GM21423 (cell line): Measurements from ENCODE around the gene SERPINA5.
"Not testable (repeated sequence)": the region's sequence is repeated elsewhere in the genome, so short reads cannot be mapped to it uniquely, and the experiment has no call there.

Experiments
- ATAC-seq: cut with Tn5 transposase; IDR thresholded peaks from one replicate; pipeline ENCODE4 v1.9.1; 2021; ENCODE audit warnings: mild to moderate bottlenecking, moderate library complexity; ENCODE audit not compliant: unreplicated experiment

Gene SERPINA5

GRCh38 chr14:94573475-94574277 is 7.5 kb upstream of the SERPINA5 start:
- ATAC-seq = no peak

- no peak for ATAC-seq
These were observed 6.9 kb upstream of the SERPINA5 start for GRCh38 chr14:94574336-94574735.

GRCh38 chr14:94575730-94576585 is 5.3 kb upstream of the SERPINA5 start:
- no peak for ATAC-seq

- ATAC-seq = not testable (repeated sequence)
These were observed 3.8 kb upstream of the SERPINA5 start for GRCh38 chr14:94577472-94577871.

- no peak for ATAC-seq
These were observed 2.5 kb upstream of the SERPINA5 start for GRCh38 chr14:94578712-94579111.

GRCh38 chr14:94582199-94582750 is 1.0 kb downstream of the SERPINA5 start:
- no peak for ATAC-seq

- ATAC-seq = no peak
These were observed 1.6 kb downstream of the SERPINA5 start for GRCh38 chr14:94582851-94583250.

GRCh38 chr14:94583557-94583956 is 2.3 kb downstream of the SERPINA5 start:
- ATAC-seq = no peak

GRCh38 chr14:94584591-94585280 is 3.5 kb downstream of the SERPINA5 start:
- ATAC-seq = no peak

- no peak for ATAC-seq
These were observed 5.4 kb downstream of the SERPINA5 start for GRCh38 chr14:94586635-94587034.

- no peak for ATAC-seq
These were observed 7.1 kb downstream of the SERPINA5 start for GRCh38 chr14:94588311-94588710.

- no peak for ATAC-seq
These were observed 9.8 kb downstream of the SERPINA5 start for GRCh38 chr14:94591073-94591472.

- ATAC-seq = no peak
These were observed 10.6 kb downstream of the SERPINA5 start for GRCh38 chr14:94591871-94592270.

- ATAC-seq = no peak
These were observed 11.2 kb downstream of the SERPINA5 start for GRCh38 chr14:94592457-94592856.

- ATAC-seq = no peak
These were observed 12.1 kb downstream of the SERPINA5 start for GRCh38 chr14:94593376-94593748.

- no peak for ATAC-seq
These were observed 12.7 kb downstream of the SERPINA5 start for GRCh38 chr14:94593749-94594431.

GRCh38 chr14:94594441-94594840 is 13.2 kb downstream of the SERPINA5 start:
- no peak for ATAC-seq

GRCh38 chr14:94595912-94596311 is 14.7 kb downstream of the SERPINA5 start:
- no peak for ATAC-seq

GRCh38 chr14:94596361-94596760 is 15.1 kb downstream of the SERPINA5 start:
- ATAC-seq = no peak

GRCh38 chr14:94597788-94598187 is 16.6 kb downstream of the SERPINA5 start:
- no peak for ATAC-seq

- ATAC-seq = no peak
These were observed 17.2 kb downstream of the SERPINA5 start for GRCh38 chr14:94598506-94598815.
